Esophagus squamous epithelium (tissue), 5 donors: ENCODE measurements around the gene PHF3. TPM values are rescaled to one million over a fixed set of nuclear protein-coding genes. Genes with fewer than 3 reads are reported as not detected.
A peak's percentile ranks its signal among the peaks of the same experiment; 100 is the strongest.

Experiments
- DNase-seq: peaks from one replicate; lab custom pipeline; 2025; lab: John Stamatoyannopoulos, UW
- H3K27ac ChIP-seq, 4 donors: fragments of 200-600 bp; sonication (generic); one replicate each; pipeline ENCODE4 v1.5.1; 2016 to 2019; ENCODE audit warnings: mild to moderate bottlenecking in 1 of 4
- H3K27me3 ChIP-seq, 4 donors: fragments of 200-600 bp; sonication (generic); 1 replicate in 3 of 4; 2 replicates in 1 of 4; pipeline versions ENCODE4 v1.5.1 to v1.6.0; 2017 to 2021; ENCODE audit warnings: antibody characterized with exemption in 1 of 4
- H3K36me3 ChIP-seq, 3 donors: fragments of 200-600 bp; sonication (generic); one replicate each; pipeline ENCODE4 v1.5.1; 2016 to 2019
- H3K4me1 ChIP-seq, 3 donors: fragments of 200-600 bp; sonication (generic); one replicate each; pipeline ENCODE4 v1.5.1; 2017 to 2019
- H3K4me3 ChIP-seq, 4 donors: fragments of 200-600 bp; sonication (generic); 1 replicate in 3 of 4; 2 replicates in 1 of 4; pipeline ENCODE4 v1.5.1; 2016 to 2019; ENCODE audit warnings: mild to moderate bottlenecking in 2 of 4, moderate library complexity in 1 of 4
- H3K9me3 ChIP-seq, 3 donors: fragments of 200-600 bp; sonication (generic); one replicate each; pipeline ENCODE4 v1.5.1; 2016 to 2019
- POLR2A ChIP-seq, 4 donors: fragments of 450-650 bp; IDR thresholded peaks; one replicate each; pipeline ENCODE4 v1.6.1; 2017; ENCODE audit warnings: antibody characterized with exemption in 4 of 4, mild to moderate bottlenecking in 4 of 4, moderate library complexity in 3 of 4
- WGBS, 2 donors: methylation state at CpG; one replicate each; pipeline ENCODE4 v1.1.5; 2018; 5-methylcytosine and 5-hydroxymethylcytosine counted together
- intact Hi-C: fragments of 100-400 bp; cut with DNase I; formaldehyde crosslinking; loops from one replicate; pipeline ENCODE4 v1.15.0; 2022
- total RNA-seq, 4 donors: library from RNA; depleted of rRNA; stranded (reverse); fragments of >200 nt; gene quantifications; one replicate each; pipeline ENCODE4 v1.1.0, GENCODE V29; 2016
- TF ChIP-seq, protein P1 (sequence below), 6 experiments: fragments of 450-650 bp in 4 of 6; fragments of 200-600 bp in 2 of 6; sonication (generic) in 2 of 6; IDR thresholded peaks; one replicate each; pipeline ENCODE4 v1.5.1; 2016 to 2019; ENCODE audit warnings: antibody characterized with exemption in 6 of 6, mild to moderate bottlenecking in 4 of 6, moderate library complexity in 4 of 6
- donor health status: DM: yes; HTN: yes; CAD: no.

PHF3 gene
- total RNA-seq, 4 donors from 2014 or later, result 17.6 to 53.2 (median 26.7) TPM

GRCh38 chr6:63652980-63653379, 17.4 kb downstream of the PHF3 start:
- Histone ChIP-seq H3K9me3 (no peaks in the 10 kb centered on the region), H3K36me3 (no peaks in the 10 kb centered on the region), H3K4me3 (no peak overlapping the region), H3K4me1 (peaks cover 0 to 49% (median 16%) of the 10 kb centered on the region in 3 donors), H3K27me3 (no peaks in the 10 kb centered on the region), H3K27ac (no peak overlapping the region)
- intact Hi-C loops, result no loop called here
- WGBS, 2 donors, result 78 to 86% methylated on average over 2 of the region's 2 CpGs
- no peak for TF ChIP-seq POLR2A (IDR thresholded peaks at IDR 0.05)
- TF ChIP-seq, protein P1, sequence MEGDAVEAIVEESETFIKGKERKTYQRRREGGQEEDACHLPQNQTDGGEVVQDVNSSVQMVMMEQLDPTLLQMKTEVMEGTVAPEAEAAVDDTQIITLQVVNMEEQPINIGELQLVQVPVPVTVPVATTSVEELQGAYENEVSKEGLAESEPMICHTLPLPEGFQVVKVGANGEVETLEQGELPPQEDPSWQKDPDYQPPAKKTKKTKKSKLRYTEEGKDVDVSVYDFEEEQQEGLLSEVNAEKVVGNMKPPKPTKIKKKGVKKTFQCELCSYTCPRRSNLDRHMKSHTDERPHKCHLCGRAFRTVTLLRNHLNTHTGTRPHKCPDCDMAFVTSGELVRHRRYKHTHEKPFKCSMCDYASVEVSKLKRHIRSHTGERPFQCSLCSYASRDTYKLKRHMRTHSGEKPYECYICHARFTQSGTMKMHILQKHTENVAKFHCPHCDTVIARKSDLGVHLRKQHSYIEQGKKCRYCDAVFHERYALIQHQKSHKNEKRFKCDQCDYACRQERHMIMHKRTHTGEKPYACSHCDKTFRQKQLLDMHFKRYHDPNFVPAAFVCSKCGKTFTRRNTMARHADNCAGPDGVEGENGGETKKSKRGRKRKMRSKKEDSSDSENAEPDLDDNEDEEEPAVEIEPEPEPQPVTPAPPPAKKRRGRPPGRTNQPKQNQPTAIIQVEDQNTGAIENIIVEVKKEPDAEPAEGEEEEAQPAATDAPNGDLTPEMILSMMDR (IDR thresholded peaks at IDR 0.05), result no peak
- no peak for DNase-seq

GRCh38 chr6:63660757-63661156, 25.2 kb downstream of the PHF3 start:
- Histone ChIP-seq H3K4me3 (no peak overlapping the region), H3K4me1 (peaks cover 0 to 36% (median 9%) of the 10 kb centered on the region in 3 donors), H3K36me3 (no peaks in the 10 kb centered on the region), H3K27ac (no peak overlapping the region), H3K27me3 (no peaks in the 10 kb centered on the region), H3K9me3 (no peaks in the 10 kb centered on the region)
- no peak for DNase-seq
- intact Hi-C loops, result no loop called here
- WGBS, 2 donors, result 60 to 85% methylated on average over 1 of the region's 1 CpG
- TF ChIP-seq, protein P1 (IDR thresholded peaks at IDR 0.05), result no peak
- no peak for TF ChIP-seq POLR2A (IDR thresholded peaks at IDR 0.05)

- no peak for TF ChIP-seq POLR2A (IDR thresholded peaks at IDR 0.05)
- TF ChIP-seq, protein P1 (IDR thresholded peaks at IDR 0.05), result no peak
- no peaks in the 10 kb centered on the region for H3K27me3 ChIP-seq
- peaks cover 0 to 35% (median 9%) of the 10 kb centered on the region in 3 donors for H3K4me1 ChIP-seq
- H3K9me3 ChIP-seq, result no peaks in the 10 kb centered on the region
- DNase-seq, result no peak
- H3K27ac ChIP-seq, result no peak overlapping the region
- intact Hi-C loops, result no loop called here
- no peaks in the 10 kb centered on the region for H3K36me3 ChIP-seq
- H3K4me3 ChIP-seq, result no peak overlapping the region
- 92 to 97% methylated on average over 5 of the region's 5 CpGs for WGBS, 2 donors
Observed at GRCh38 chr6:63661769-63662168, 26.2 kb downstream of the PHF3 start.

- no peaks in the 10 kb centered on the region for H3K36me3 ChIP-seq
- H3K27me3 ChIP-seq, result no peaks in the 10 kb centered on the region
- H3K4me3 ChIP-seq, result no peak overlapping the region
- TF ChIP-seq POLR2A (IDR thresholded peaks at IDR 0.05), result no peak
- TF ChIP-seq, protein P1 (IDR thresholded peaks at IDR 0.05), result no peak
- peaks cover 0 to 28% (median 9%) of the 10 kb centered on the region in 3 donors for H3K4me1 ChIP-seq
- WGBS, 2 donors, result 64 to 77% methylated on average over 5 of the region's 5 CpGs
- no peak for DNase-seq
- no peaks in the 10 kb centered on the region for H3K9me3 ChIP-seq
- H3K27ac ChIP-seq, result peak overlapping the region in 1 of 4 donors; percentile 5
- intact Hi-C loops, result no loop called here
Observed at GRCh38 chr6:63663147-63663955, 27.7 kb downstream of the PHF3 start.

- no peak for TF ChIP-seq POLR2A (IDR thresholded peaks at IDR 0.05)
- TF ChIP-seq, protein P1 (IDR thresholded peaks at IDR 0.05), result no peak
Observed at GRCh38 chr6:63663956-63664281, 28.3 kb downstream of the PHF3 start.

More at GRCh38 chr6:63663956-63664281, 28.3 kb downstream of the PHF3 start:
- no peak for DNase-seq
- Histone ChIP-seq H3K4me3 (no peak overlapping the region), H3K36me3 (no peaks in the 10 kb centered on the region), H3K27ac (no peak overlapping the region), H3K9me3 (no peaks in the 10 kb centered on the region), H3K27me3 (no peaks in the 10 kb centered on the region), H3K4me1 (peaks cover 0 to 28% (median 9%) of the 10 kb centered on the region in 3 donors)
- intact Hi-C loops, result no loop called here
